ENCODE data around the gene POP7.
"Not testable (repeated sequence)": the region's sequence is repeated elsewhere in the genome, so short reads cannot be mapped to it uniquely, and the experiment has no call there.

The POP7 gene

DNA sequence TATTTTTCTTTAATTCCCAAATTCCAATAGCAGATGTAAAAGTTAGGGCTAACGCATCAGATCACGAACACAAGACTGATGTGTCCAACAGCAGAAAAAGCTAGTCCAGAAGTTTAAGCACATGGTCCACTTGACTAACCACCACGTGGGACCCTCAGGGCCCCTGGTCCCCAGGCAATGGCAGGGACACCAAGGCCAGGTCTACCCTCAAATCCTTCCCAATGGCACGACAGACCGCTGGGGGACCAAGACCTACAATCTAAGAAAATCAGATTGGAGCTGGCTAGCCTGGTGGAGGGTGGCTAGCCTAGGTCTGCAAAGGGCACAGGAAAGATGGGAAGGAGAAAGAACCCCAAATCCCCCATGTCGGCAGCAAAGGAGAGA lies 13.4 kb upstream of the POP7 start:
- DNase-seq: no peak

DNA sequence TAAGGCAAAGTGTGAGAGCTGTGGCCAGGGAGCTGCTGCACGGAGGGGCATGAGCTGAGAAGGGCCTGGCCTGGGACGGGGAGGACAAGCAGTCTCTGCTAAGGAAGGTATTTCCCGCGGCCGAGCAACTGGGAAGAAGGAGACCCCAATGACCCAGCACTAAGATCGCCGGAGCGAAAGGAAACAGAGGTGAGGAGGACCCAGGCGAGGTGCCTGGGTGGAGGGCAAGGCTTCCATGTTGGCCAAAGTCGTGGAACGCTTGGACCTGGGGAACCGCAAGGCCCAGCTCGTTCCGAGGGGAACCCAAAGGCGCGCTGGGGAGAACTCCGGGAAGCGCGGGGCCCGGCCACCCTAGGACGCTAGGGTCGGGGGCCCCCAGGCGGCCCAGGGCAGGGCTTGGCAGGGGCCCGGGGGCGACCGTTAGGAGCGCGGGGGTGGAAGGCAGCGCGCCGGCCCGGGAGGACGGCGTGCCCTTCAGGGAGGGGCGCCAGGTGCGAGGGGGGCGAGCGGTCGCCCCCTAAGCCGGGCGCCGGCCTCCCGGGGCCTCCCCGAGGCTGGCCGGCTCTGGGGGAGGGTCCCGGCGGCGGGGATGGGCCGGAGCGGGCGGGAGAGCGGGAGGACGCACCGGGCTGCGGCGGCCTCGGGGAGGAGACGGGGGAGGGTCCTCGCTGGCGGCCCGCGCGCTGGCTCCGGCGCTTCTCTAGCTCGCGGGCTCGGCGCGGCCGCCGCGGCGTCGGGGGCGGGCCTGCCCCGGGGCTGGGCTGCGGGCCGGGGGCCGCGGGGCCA lies 12.4 kb upstream of the POP7 start:
- DNase-seq: no peak

DNA sequence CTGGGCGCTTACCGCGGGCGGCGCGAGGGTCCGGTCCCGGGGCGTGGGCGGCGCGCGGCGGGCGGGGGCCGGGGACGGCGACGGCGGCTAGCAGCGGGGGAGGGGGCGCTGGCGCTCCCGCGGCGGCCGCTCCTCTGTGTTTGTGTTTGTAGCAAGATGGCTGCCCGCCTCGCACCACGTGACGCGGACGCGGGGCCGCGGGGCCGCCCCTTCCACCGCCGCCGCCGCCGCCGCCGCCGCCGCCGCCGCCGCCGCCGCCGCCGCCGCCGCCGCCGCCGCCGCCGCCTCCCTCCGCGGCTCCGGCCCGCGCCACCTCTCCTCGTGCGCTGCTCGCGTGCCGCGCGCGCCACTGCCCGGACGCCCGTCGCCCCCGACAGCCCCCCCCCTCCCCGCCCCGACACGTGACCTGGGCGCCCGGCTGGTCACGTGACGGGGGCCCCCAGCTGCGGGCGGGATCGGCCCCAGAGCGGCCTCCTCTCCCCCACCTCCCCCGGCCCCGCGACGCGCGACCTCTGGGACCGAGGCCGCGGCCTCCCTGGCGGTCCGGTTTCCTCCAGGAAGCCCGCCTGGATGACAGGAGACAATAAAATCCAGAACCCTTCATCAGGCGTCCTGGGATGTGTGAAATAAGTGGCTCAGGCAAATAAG lies 11.7 kb upstream of the POP7 start, which contains the start of gene GIGYF1:
GIGYF1 (minus strand) TSS at position 153 of the 648 bp plus-strand sequence. CDS start 6,012 bp downstream, outside the sequence.
- DNase-seq: peak; percentile 75

DNA sequence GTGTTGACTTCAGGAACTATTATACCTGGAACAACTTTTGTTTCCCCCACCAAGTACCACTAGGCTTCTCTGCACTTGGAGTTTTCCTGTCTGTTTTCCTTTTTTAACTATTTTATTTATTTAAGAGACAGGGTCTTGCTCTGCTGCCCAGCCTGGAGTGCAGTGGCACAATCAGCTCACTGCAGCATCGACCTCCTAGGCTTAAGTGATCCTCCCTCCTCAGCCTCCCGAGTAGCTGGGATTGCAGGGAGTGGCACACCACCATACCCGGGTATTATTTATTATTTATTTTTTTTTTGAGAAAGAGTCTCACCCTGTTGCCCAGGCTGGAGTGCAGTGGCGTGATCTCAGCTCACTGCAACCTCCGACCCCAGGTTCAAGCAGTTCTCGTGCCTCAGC lies 9.8 kb upstream of the POP7 start:
- no peak for DNase-seq

DNA sequence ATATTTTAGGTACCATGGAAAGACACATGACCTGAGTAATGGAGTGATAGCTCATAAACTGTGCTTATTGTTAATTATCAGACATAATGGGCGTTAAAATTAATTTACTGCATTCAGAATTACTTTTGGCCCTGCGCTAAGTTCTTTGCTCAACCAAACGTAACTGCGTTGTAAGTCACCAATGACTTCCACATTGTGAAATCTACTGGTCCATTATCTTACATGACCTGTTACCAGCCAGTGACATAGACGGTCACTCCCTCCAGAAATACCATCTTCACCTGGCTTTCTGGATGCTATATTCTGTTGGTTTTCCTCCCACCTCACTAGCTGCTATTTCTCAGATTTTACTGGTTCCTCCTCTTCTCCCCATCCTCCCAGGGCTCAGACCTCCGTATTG lies 6.9 kb upstream of the POP7 start:
- DNase-seq: no peak

DNA sequence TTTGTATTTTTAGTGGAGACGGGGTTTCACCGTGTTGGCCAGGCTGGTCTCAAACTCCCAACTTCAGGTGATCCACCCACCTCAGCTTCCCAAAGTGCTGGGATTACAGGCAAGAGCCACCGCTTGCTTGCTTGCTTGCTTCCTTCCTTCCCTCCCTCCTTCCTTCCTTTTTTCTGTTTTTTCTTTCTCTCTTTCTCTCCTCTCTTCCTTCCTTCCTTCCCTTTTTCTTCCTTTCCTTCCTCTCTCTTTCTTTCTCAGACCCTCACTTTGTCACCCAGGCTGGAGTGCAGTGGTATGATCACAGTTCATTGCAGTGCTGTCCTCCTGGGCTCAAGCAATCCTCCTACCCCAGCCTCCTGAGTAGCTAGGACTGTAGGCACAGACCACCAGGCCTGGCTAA lies 4.8 kb upstream of the POP7 start:
- DNase-seq: not testable (repeated sequence)

DNA sequence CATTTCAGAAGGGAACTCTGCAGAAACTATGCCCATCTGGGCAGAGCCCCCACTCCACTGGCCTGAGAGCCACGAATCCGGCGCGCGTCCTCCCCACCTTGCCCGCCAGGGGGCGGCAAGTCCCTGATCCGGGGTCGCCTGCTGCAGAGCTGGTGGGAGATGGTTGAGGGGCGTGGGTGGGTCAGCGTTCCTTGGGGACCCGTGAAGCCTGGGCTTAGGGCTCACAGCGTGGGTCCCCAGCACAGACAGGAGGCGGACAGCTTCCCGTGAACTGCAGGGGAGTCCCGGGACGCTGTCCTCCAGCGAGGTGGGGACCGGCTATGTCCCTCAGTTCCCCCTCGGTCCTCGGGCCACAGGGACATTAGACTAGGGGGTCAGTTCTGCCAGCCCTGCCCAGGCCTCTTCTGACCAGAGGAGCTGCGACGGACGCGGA lies 585 bp upstream of the POP7 start:
- DNase-seq: peak; percentile 69 to 72

DNA sequence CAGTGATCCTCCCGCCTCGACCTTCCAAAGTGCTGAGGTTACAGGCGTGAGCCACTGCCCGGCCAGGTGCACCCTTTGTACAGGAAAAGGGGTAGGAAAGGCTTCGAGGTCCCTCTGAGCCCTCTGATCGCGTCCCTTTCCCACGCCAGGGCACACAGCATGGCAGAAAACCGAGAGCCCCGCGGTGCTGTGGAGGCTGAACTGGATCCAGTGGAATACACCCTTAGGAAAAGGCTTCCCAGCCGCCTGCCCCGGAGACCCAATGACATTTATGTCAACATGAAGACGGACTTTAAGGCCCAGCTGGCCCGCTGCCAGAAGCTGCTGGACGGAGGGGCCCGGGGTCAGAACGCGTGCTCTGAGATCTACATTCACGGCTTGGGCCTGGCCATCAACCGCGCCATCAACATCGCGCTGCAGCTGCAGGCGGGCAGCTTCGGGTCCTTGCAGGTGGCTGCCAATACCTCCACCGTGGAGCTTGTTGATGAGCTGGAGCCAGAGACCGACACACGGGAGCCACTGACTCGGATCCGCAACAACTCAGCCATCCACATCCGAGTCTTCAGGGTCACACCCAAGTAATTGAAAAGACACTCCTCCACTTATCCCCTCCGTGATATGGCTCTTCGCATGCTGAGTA lies 871 bp downstream of the POP7 start:
- no peak for DNase-seq

DNA sequence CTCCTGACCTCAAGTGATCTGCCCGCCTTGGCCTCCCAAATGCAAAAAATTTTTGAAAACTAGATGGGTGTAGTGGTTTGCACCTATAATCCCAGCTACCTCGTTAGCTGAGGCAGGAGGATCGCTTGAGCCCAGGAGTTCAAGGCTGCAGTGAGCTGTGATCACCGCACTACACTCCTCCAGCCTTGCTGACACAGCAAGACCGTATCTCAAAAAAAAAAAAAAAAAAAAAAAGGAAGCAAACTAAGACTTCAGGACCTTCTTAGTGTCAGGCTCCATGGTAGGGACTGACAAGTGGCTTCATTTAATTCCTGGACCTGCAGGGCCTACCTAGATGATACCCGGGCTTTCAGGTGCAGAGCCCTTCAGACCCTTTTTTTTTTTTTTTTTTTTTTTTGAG lies 2.5 kb downstream of the POP7 start:
- DNase-seq: no peak

DNA sequence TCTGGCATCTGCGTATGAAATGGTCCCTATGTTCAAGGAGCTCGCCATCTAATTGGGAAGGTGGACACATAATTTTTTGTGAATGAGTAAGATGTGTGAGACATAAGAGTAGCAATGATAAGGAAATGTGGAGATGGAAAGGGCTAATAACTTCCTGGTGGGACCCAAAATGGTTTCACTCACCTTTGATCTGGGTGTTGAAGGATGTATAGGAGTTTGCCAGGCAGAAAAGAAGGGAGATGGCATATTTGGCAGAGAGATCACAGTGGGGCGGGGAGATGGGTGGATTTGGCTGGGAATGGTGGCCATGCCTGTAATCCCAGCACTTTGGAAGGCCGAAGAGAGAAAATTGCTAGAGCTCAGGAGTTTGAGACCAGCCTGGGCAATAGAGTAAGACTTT lies 4.5 kb downstream of the POP7 start:
- no peak for DNase-seq

DNA sequence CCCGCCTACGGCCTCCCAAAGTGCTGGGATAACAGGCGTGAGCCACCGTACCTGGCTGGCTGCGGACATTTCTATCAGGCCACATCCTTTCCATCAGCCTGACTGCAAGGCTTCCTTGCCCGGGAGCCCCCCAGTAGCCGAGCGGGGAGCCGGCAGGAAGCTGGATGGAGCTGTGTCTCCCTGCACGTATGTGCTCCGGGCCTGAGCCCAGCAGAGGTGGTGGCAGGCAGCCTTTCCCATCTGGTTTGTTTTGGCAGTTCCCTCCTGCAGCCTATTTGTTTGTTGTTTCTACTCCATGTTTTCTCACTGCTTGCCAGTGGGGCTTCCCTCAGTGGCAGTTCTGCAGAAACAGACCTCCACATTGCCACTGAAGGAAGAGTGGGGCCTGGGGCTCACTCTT lies 5.4 kb downstream of the POP7 start:
- DNase-seq: no peak

DNA sequence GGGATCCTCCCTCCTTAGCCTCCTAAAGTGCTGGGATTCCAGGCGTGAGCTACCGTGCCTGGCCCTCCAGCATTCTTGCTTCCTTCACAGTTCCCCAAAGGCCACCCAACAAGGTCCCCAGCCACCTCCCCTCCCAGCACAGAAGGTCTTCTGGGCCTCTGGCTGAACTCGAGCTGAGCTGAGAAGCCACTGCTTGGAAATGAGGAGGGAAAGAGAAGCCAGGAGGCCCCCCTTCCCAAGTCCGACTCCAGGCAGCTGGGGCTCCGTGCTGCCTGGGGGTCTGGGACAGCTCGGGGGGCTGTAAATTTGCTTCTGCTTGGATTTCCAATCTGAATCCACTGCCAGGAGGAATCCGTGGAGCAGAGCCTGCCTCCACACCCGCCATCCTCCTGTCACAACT lies 8.8 kb downstream of the POP7 start:
- no peak for DNase-seq

DNA sequence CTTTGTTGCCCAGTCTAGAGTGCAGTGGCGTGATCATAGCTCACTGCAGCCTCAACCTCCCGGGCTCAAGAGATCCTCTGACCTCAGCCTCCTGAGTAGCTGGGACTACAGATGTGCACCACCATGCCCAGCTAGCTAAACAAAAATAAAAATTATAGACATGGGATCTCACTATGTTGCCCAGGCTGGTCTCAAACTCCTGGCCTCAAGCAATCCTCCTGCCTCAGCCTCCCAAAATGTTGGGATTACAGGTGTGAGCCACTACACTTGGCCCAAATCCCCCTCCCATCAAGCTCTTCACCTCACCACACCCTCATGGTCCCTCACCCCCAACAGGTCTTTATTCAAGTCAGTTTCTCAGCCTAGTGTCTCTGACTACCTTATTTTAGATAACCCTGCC lies 11.2 kb downstream of the POP7 start:
- not testable (repeated sequence) for DNase-seq

DNA sequence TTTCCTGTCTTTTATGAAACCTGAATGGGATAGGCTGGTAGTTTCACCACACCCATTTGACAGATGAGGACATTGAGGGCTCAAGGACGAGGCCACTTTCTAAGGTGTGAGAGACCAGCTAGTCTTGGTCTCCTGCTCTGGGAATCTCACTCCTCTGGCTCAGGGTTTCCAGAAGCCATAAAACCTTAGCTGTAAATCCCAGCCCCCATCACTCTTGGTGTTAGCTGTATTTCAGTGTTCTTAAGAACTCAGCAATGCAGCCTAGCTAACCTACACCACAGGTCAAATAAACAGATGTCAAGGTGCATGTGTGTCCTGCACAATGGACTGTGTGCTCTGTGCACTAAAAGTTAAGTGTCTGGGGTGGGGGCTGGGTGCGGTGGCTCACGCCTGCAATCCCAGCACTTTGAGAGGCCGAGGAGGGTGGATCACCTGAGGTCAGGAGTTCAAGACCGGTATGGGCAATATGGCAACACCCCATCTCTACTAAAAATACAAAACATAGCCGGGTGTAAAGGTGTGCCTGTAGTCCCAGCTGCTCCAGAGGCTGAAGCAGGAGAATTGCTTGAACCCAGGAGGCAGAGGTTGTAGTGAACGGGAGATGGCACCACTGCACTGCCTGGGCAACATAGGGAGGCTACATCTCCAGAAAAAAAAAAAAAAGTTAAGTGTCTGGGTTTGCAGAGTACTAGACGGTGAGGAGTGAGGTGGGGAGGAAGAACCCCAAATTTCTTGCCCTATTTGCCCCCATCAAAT lies 13.8 kb downstream of the POP7 start:
- DNase-seq: no peak

DNA sequence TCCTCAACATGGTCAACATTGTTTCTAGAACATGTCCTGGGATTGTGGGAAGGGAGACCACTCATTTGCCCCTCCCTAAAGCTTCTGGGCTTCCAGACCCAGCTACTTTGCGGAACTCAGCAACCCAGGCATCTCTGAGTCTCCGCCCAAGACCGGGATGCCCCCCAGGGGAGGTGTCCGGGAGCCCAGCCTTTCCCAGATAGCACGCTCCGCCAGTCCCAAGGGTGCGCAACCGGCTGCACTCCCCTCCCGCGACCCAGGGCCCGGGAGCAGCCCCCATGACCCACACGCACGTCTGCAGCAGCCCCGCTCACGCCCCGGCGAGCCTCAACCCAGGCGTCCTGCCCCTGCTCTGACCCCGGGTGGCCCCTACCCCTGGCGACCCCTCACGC lies 14.4 kb downstream of the POP7 start, which contains the start of gene EPO:
EPO (plus strand) TSS at position 190 of the 392 bp plus-strand sequence. CDS start 513 bp downstream, outside the sequence.
- no peak for DNase-seq

DNA sequence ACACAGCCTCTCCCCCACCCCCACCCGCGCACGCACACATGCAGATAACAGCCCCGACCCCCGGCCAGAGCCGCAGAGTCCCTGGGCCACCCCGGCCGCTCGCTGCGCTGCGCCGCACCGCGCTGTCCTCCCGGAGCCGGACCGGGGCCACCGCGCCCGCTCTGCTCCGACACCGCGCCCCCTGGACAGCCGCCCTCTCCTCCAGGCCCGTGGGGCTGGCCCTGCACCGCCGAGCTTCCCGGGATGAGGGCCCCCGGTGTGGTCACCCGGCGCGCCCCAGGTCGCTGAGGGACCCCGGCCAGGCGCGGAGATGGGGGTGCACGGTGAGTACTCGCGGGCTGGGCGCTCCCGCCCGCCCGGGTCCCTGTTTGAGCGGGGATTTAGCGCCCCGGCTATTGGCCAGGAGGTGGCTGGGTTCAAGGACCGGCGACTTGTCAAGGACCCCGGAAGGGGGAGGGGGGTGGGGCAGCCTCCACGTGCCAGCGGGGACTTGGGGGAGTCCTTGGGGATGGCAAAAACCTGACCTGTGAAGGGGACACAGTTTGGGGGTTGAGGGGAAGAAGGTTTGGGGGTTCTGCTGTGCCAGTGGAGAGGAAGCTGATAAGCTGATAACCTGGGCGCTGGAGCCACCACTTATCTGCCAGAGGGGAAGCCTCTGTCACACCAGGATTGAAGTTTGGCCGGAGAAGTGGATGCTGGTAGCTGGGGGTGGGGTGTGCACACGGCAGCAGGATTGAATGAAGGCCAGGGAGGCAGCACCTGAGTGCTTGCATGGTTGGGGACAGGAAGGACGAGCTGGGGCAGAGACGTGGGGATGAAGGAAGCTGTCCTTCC lies 15.0 kb downstream of the POP7 start:
- DNase-seq: no peak

DNA sequence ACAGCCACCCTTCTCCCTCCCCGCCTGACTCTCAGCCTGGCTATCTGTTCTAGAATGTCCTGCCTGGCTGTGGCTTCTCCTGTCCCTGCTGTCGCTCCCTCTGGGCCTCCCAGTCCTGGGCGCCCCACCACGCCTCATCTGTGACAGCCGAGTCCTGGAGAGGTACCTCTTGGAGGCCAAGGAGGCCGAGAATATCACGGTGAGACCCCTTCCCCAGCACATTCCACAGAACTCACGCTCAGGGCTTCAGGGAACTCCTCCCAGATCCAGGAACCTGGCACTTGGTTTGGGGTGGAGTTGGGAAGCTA lies 15.5 kb downstream of the POP7 start:
- DNase-seq: no peak

DNA sequence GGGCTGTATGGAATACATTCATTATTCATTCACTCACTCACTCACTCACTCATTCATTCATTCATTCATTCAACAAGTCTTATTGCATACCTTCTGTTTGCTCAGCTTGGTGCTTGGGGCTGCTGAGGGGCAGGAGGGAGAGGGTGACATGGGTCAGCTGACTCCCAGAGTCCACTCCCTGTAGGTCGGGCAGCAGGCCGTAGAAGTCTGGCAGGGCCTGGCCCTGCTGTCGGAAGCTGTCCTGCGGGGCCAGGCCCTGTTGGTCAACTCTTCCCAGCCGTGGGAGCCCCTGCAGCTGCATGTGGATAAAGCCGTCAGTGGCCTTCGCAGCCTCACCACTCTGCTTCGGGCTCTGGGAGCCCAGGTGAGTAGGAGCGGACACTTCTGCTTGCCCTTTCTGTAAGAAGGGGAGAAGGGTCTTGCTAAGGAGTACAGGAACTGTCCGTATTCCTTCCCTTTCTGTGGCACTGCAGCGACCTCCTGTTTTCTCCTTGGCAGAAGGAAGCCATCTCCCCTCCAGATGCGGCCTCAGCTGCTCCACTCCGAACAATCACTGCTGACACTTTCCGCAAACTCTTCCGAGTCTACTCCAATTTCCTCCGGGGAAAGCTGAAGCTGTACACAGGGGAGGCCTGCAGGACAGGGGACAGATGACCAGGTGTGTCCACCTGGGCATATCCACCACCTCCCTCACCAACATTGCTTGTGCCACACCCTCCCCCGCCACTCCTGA lies 16.7 kb downstream of the POP7 start:
- DNase-seq: no peak

DNA sequence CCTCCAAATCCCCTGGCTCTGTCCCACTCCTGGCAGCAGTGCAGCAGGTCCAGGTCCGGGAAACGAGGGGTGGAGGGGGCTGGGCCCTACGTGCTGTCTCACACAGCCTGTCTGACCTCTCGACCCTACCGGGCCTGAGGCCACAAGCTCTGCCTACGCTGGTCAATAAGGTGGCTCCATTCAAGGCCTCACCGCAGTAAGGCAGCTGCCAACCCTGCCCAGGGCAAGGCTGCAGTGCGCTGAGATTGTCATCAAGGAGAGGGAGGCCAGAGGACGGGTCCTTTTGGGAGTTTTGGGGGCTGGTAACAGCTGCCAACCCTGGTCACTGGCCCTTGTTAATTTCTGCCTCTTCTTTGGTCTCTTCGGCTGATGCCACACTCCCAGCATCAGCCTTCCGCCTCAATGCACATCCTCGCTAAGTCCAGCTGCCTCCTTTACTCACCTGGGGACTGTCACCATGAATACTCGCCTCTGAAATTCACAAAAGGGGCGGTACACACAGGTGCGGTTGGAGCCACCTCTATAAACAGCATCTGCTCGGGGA lies 17.9 kb downstream of the POP7 start:
- DNase-seq: no peak

DNA sequence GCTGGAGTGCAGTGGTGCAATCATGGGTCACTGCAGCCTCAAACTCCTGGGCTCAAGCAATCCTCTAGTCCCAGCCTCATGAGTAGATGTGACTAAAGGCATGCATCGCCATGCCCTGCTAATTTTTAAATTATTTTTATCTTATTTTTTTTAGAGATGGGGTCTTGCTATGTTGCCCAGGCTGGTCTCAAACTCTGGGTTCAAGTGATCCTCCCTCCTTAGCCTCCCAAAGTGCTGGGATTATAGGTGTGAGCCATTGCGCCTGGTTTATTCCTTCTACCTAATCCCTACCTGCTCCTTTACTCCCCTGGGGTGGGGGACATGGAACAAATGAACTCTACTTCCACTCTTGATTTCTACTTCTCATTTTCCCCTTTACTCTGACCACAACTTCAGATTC lies 18.4 kb downstream of the POP7 start:
- DNase-seq: not testable (repeated sequence)

DNA sequence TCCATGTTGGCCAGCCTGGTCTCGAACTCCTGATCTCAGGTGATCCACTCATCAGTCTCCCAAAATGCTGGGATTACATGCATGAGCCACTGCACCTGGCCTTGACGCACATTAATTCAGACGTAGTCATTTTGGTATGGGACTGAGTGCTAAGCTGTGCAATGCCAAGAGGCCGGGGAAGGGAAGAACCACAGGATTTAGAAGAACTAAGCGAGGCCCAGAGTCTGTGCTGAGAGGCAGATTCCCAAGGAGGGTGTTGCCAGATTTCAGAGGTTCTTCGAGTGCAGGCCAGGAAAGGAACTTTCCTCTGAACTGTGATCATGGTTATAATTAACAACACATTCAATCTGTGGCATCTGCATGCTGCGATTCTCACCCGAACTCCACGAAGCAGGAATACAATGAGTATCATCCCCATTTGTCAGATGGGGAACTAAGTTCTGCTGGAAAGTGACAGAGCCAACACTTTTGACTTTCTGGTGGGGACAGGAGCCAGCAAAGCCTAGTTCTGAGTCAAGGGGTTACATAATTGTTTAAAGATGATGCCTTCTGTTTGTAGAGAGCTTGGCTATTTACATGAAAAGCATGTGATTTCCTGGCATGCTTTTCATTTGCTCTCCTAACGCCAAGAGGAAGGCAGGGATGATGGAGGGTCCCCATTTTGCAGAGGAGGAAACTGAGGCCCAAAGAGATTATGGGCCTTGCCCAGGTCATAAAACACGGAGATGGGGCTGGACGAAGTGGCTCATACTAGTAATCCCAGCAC lies 21.3 kb downstream of the POP7 start:
- no peak for DNase-seq

Measured in CD4-positive, alpha-beta T cell treated with Interleukin-4 for 1 hour (primary cell).